Midbrain (tissue), 1 donor: ENCODE data around the gene SMARCA2.
"Not testable (repeated sequence)": the region's sequence is repeated elsewhere in the genome, so short reads cannot be mapped to it uniquely, and the experiment has no call there.

Experiments
- DNase-seq: peaks from one replicate; lab custom pipeline; 2025; lab: John Stamatoyannopoulos, UW

Gene SMARCA2

GRCh38 chr9:2140600-2141223 lies 125.6 kb downstream of the SMARCA2 start:
- no peak for DNase-seq

GRCh38 chr9:2142212-2142611 lies 127.1 kb downstream of the SMARCA2 start:
- no peak for DNase-seq

GRCh38 chr9:2144619-2145018 lies 129.5 kb downstream of the SMARCA2 start:
- no peak for DNase-seq

- DNase-seq, result no peak
Observed at GRCh38 chr9:2145746-2146145, 130.6 kb downstream of the SMARCA2 start.

- DNase-seq, result not testable (repeated sequence)
Observed at GRCh38 chr9:2146700-2147099, 131.6 kb downstream of the SMARCA2 start.

GRCh38 chr9:2150338-2150737 lies 135.2 kb downstream of the SMARCA2 start:
- no peak for DNase-seq

GRCh38 chr9:2151171-2151570 lies 136.0 kb downstream of the SMARCA2 start:
- no peak for DNase-seq

- DNase-seq, result no peak
Observed at GRCh38 chr9:2152966-2153629, 138.0 kb downstream of the SMARCA2 start.

GRCh38 chr9:2153630-2154217 lies 138.6 kb downstream of the SMARCA2 start:
- DNase-seq, result no peak

- no peak for DNase-seq
Observed at GRCh38 chr9:2154731-2155130, 139.6 kb downstream of the SMARCA2 start.

- no peak for DNase-seq
Observed at GRCh38 chr9:2155966-2156365, 140.8 kb downstream of the SMARCA2 start.

- DNase-seq, result peak; percentile 52
Observed at GRCh38 chr9:2157277-2158110, 142.3 kb downstream of the SMARCA2 start.

- peak; percentile 34 for DNase-seq
Observed at GRCh38 chr9:2158111-2158610, 143.0 kb downstream of the SMARCA2 start.

- peak; percentile 4 for DNase-seq
Observed at GRCh38 chr9:2158766-2159430, 143.8 kb downstream of the SMARCA2 start.

- peak; percentile 48 for DNase-seq
Observed at GRCh38 chr9:2159521-2160454, 144.6 kb downstream of the SMARCA2 start.

GRCh38 chr9:2161661-2162060 lies 146.5 kb downstream of the SMARCA2 start:
- no peak for DNase-seq

- DNase-seq, result no peak
Observed at GRCh38 chr9:2163231-2163885, 148.2 kb downstream of the SMARCA2 start.

GRCh38 chr9:2164268-2164667 lies 149.1 kb downstream of the SMARCA2 start:
- no peak for DNase-seq

GRCh38 chr9:2166203-2166602 lies 151.1 kb downstream of the SMARCA2 start:
- no peak for DNase-seq

- DNase-seq, result no peak
Observed at GRCh38 chr9:2169035-2169434, 153.9 kb downstream of the SMARCA2 start.
